ENCODE measurements around the gene ANKRD42. TPM values are rescaled to one million over a fixed set of nuclear protein-coding genes. Genes with fewer than 3 reads are reported as not detected.

The ANKRD42 gene
- total and polyA plus RNA-seq, 2 experiments from 2014 or later, result 9.2 to 9.7 TPM

- under 1% methylated on average over 35 of the region's 35 CpGs for WGBS (ENCODE audit: low lambda C conversion rate, missing lambda C conversion rate)
- Histone ChIP-seq H4K20me1 (ENCODE audit: insufficient read depth, poor library complexity, severe bottlenecking) (peaks cover 33% of the 10 kb centered on the region), H3K27ac (peak overlapping the region; percentile 84), H3K4me1 (ENCODE audit: insufficient read depth) (peaks cover 10% of the 10 kb centered on the region), H3K79me2 (peaks cover 43% of the 10 kb centered on the region), H3K4me2 (peak overlapping the region; percentile 75), H3K36me3 (replicated peaks; ENCODE audit: insufficient read depth, low read depth) (no peaks in the 10 kb centered on the region), H3K9me3 (ENCODE audit: low read depth) (no peaks in the 10 kb centered on the region), H3K27me3 (no peaks in the 10 kb centered on the region), H3K4me3 (peak overlapping the region; percentile 73), H2AFZ (peak overlapping the region; percentile 70), H3K9me2 (replicated peaks; ENCODE audit: insufficient read depth) (no peaks in the 10 kb centered on the region)
- DNase-seq (ENCODE audit: low spot score), result peak; percentile 99
- no peak for TF ChIP-seq EZH2 (IDR thresholded peaks at IDR 0.05; ENCODE audit: borderline replicate concordance)
- no peak for TF ChIP-seq CTCF (IDR thresholded peaks at IDR 0.05; ENCODE audit: poor library complexity)
- no peak for TF ChIP-seq EZH2phosphoT487 (IDR thresholded peaks at IDR 0.05; ENCODE audit: low read depth, severe bottlenecking, unreplicated experiment)
Measured at GRCh38 chr11:83156144-83156995, 37.1 kb upstream of the ANKRD42 start.

- Histone ChIP-seq H2AFZ (peak within 1 kb of the TSS; percentile 70), H3K9me2 (replicated peaks; ENCODE audit: insufficient read depth) (no peaks in the 10 kb centered on the region), H4K20me1 (ENCODE audit: insufficient read depth, poor library complexity, severe bottlenecking) (peaks cover 41% of the 10 kb centered on the region), H3K4me1 (ENCODE audit: insufficient read depth) (peaks cover 18% of the 10 kb centered on the region), H3K9me3 (ENCODE audit: low read depth) (no peaks in the 10 kb centered on the region), H3K36me3 (replicated peaks; ENCODE audit: insufficient read depth, low read depth) (no peaks in the 10 kb centered on the region), H3K79me2 (peaks cover 50% of the 10 kb centered on the region), H3K4me3 (peak within 1 kb of the TSS; percentile 83), H3K27me3 (no peaks in the 10 kb centered on the region), H3K27ac (peak within 1 kb of the TSS; percentile 98), H3K4me2 (peak within 1 kb of the TSS; percentile 86)
- no peak for TF ChIP-seq EZH2phosphoT487 (IDR thresholded peaks at IDR 0.05; ENCODE audit: low read depth, severe bottlenecking, unreplicated experiment)
- TF ChIP-seq CTCF (IDR thresholded peaks at IDR 0.05; ENCODE audit: poor library complexity), result no peak
- TF ChIP-seq EZH2 (IDR thresholded peaks at IDR 0.05; ENCODE audit: borderline replicate concordance), result no peak
- WGBS (ENCODE audit: low lambda C conversion rate, missing lambda C conversion rate), result 1% methylated on average over 44 of the region's 55 CpGs
- no peak for DNase-seq (ENCODE audit: low spot score)
Measured at GRCh38 chr11:83156996-83157593, 36.4 kb upstream of the ANKRD42 start, which contains the start of gene PCF11. TSS of gene PCF11 (plus strand) at chr11:83157131. CDS start at chr11:83157440, 309 bp downstream.

GRCh38 chr11:83157594-83158356 lies 35.7 kb upstream of the ANKRD42 start:
- no peaks in the 10 kb centered on the region for H3K9me3 ChIP-seq (ENCODE audit: low read depth)
- H3K36me3 ChIP-seq (replicated peaks; ENCODE audit: insufficient read depth, low read depth), result no peaks in the 10 kb centered on the region
- peak; percentile 75 for DNase-seq (ENCODE audit: low spot score)
- peaks cover 57% of the 10 kb centered on the region for H3K79me2 ChIP-seq
- H3K27me3 ChIP-seq, result no peaks in the 10 kb centered on the region
- H3K4me2 ChIP-seq, result peak overlapping the region; percentile 86
- WGBS (ENCODE audit: low lambda C conversion rate, missing lambda C conversion rate), result 2% methylated on average over 16 of the region's 18 CpGs
- H3K9me2 ChIP-seq (replicated peaks; ENCODE audit: insufficient read depth), result no peaks in the 10 kb centered on the region
- TF ChIP-seq EZH2phosphoT487 (IDR thresholded peaks at IDR 0.05; ENCODE audit: low read depth, severe bottlenecking, unreplicated experiment) (no peak), CTCF (IDR thresholded peaks at IDR 0.05; ENCODE audit: poor library complexity) (peak; percentile 17)
- peaks cover 47% of the 10 kb centered on the region for H4K20me1 ChIP-seq (ENCODE audit: insufficient read depth, poor library complexity, severe bottlenecking)
- H3K4me3 ChIP-seq, result peak overlapping the region; percentile 83
- peak overlapping the region; percentile 4 for H2AFZ ChIP-seq
- H3K4me1 ChIP-seq (ENCODE audit: insufficient read depth), result peaks cover 18% of the 10 kb centered on the region
- H3K27ac ChIP-seq, result peak overlapping the region; percentile 98
